ENCODE measurements around the gene RELCH. TPM values are rescaled to one million over a fixed set of nuclear protein-coding genes. Genes with fewer than 3 reads are reported as not detected.

RELCH gene
- total RNA-seq, 1 donor from 2014 or later: 16.7 TPM

GRCh38 chr18:62175521-62175920, 11.5 kb upstream of the RELCH start:
- no peak overlapping the region for H3K4me3 ChIP-seq (ENCODE audit: low read depth, low read length)
- DNase-seq (ENCODE audit: low read depth): no peak
- TF ChIP-seq CTCF (conservative IDR thresholded peaks at IDR 0.05; ENCODE audit: low read depth, low read length): no peak

GRCh38 chr18:62177271-62177670, 9.8 kb upstream of the RELCH start:
- DNase-seq (ENCODE audit: low read depth): no peak
- TF ChIP-seq CTCF (conservative IDR thresholded peaks at IDR 0.05; ENCODE audit: low read depth, low read length): no peak
- H3K4me3 ChIP-seq (ENCODE audit: low read depth, low read length): no peak overlapping the region

GRCh38 chr18:62179213-62179612, 7.8 kb upstream of the RELCH start:
- H3K4me3 ChIP-seq (ENCODE audit: low read depth, low read length): no peak overlapping the region
- DNase-seq (ENCODE audit: low read depth): no peak
- TF ChIP-seq CTCF (conservative IDR thresholded peaks at IDR 0.05; ENCODE audit: low read depth, low read length): no peak

- H3K4me3 ChIP-seq (ENCODE audit: low read depth, low read length): no peak overlapping the region
- no peak for TF ChIP-seq CTCF (conservative IDR thresholded peaks at IDR 0.05; ENCODE audit: low read depth, low read length)
- DNase-seq (ENCODE audit: low read depth): no peak
Observed at GRCh38 chr18:62182220-62182619, 4.8 kb upstream of the RELCH start.

- TF ChIP-seq CTCF (conservative IDR thresholded peaks at IDR 0.05; ENCODE audit: low read depth, low read length): peak; percentile 97
- no peak overlapping the region for H3K4me3 ChIP-seq (ENCODE audit: low read depth, low read length)
- no peak for DNase-seq (ENCODE audit: low read depth)
Observed at GRCh38 chr18:62183578-62184195, 3.4 kb upstream of the RELCH start.

GRCh38 chr18:62186499-62186773, 619 bp upstream of the RELCH start:
- H3K4me3 ChIP-seq (ENCODE audit: low read depth, low read length): peak overlapping the region; percentile 91
- TF ChIP-seq CTCF (conservative IDR thresholded peaks at IDR 0.05; ENCODE audit: low read depth, low read length): no peak
- no peak for DNase-seq (ENCODE audit: low read depth)

All from epithelial cell of proximal tubule (primary cell).